ENCODE measurements around the gene ANKRD6. TPM values are rescaled to one million over a fixed set of nuclear protein-coding genes. Genes with fewer than 3 reads are reported as not detected.

The ANKRD6 gene
- total RNA-seq, 1 experiment from 2014 or later, result 5.6 TPM

GRCh38 chr6:89530982-89531381, 98.0 kb downstream of the ANKRD6 start:
- Histone ChIP-seq H3K27me3 (ENCODE audit: insufficient read depth, low read length) (no peaks in the 10 kb centered on the region), H3K9me3 (ENCODE audit: control insufficient read depth, low read depth, low read length) (no peaks in the 10 kb centered on the region), H3K23ac (ENCODE audit: insufficient read length, low read depth, low read length) (no peak overlapping the region), H3K23me2 (ENCODE audit: insufficient read length, low read depth, low read length, poor library complexity, severe bottlenecking) (no peaks in the 10 kb centered on the region), H2BK120ac (ENCODE audit: low read depth, low read length, poor library complexity, severe bottlenecking) (no peak overlapping the region), H4K20me1 (ENCODE audit: control insufficient read depth, insufficient read depth, insufficient read length) (no peaks in the 10 kb centered on the region), H3K14ac (ENCODE audit: insufficient read depth, low read length) (no peak overlapping the region; the same call in 1 of the 2 replicates), H4K91ac (ENCODE audit: insufficient read length, low read depth, low read length) (no peak overlapping the region), H4K8ac (replicated peaks; ENCODE audit: insufficient read length, low read depth, low read length) (no peak overlapping the region), H2BK12ac (ENCODE audit: insufficient read length, low read depth, low read length) (no peak overlapping the region), H4K5ac (ENCODE audit: insufficient read length, low read depth, low read length) (no peak overlapping the region), H3K4ac (ENCODE audit: low read depth, low read length) (no peak overlapping the region), H3K27ac (ENCODE audit: insufficient read length, low read depth, low read length) (no peak overlapping the region), H2AFZ (ENCODE audit: low read length) (no peak overlapping the region), H3K56ac (ENCODE audit: insufficient read length, low read depth, low read length) (no peak overlapping the region), H3T11ph (ENCODE audit: low read length) (no peak overlapping the region), H3K9ac (ENCODE audit: extremely low read depth, insufficient read length, low read length) (no peak overlapping the region), H3K18ac (ENCODE audit: insufficient read length, low read depth, low read length) (no peak overlapping the region), H3K4me1 (ENCODE audit: insufficient read depth, low read length) (no peaks in the 10 kb centered on the region), H3K79me1 (ENCODE audit: insufficient read depth, low read depth, low read length, poor library complexity, severe bottlenecking) (no peaks in the 10 kb centered on the region), H2AK5ac (ENCODE audit: insufficient read length, low read length) (no peak overlapping the region), H3K4me2 (ENCODE audit: insufficient read depth, insufficient read length, low read length) (no peak overlapping the region), H2BK20ac (ENCODE audit: low read depth, low read length, poor library complexity, severe bottlenecking) (no peak overlapping the region), H2BK15ac (ENCODE audit: low read depth, low read length) (no peak overlapping the region), H2BK5ac (ENCODE audit: insufficient read length, low read length) (no peak overlapping the region), H3K79me2 (ENCODE audit: insufficient read depth, low read length) (no peaks in the 10 kb centered on the region)
- no peak overlapping the region for H3K4me3 Mint-ChIP-seq
- H3K27ac Mint-ChIP-seq, result no peak overlapping the region
- no peak for TF ChIP-seq CTCF (conservative IDR thresholded peaks at IDR 0.05)
- no peaks in the 10 kb centered on the region for H3K36me3 Mint-ChIP-seq (ENCODE audit: insufficient read depth in 1 of 3, low read depth in 3 of 3)
- H3K9me3 Mint-ChIP-seq, result no peaks in the 10 kb centered on the region
- no peaks in the 10 kb centered on the region for H3K4me1 Mint-ChIP-seq
- no CpG with 5 or more reads among the region's 11 CpGs for WGBS (ENCODE audit: extremely low coverage, insufficient read length, low lambda C conversion rate)
- no peaks in the 10 kb centered on the region; the same call in 1 of the 2 replicates for H3K27me3 Mint-ChIP-seq (ENCODE audit: low read depth)
- no peak for DNase-seq
